Tibial nerve (tissue), 4 donors: ENCODE measurements around the gene RHOD. TPM values are rescaled to one million over a fixed set of nuclear protein-coding genes. Genes with fewer than 3 reads are reported as not detected.

Source experiments
- DNase-seq, 2 donors: peaks; one replicate each; pipeline ENCODE4 v3.0.0-alpha.2; 2019; ENCODE audit warnings: low spot score in 2 of 2
- H3K27ac ChIP-seq, 4 donors: fragments of 200-600 bp; sonication (generic) in 3 of 4; one replicate each; pipeline ENCODE4 v1.5.1; 2017 to 2019; ENCODE audit warnings: mild to moderate bottlenecking in 1 of 4
- H3K27me3 ChIP-seq, 2 donors: fragments of 200-600 bp; sonication (generic) in 1 of 2; one replicate each; pipeline versions ENCODE4 v1.5.1 to v1.6.0; 2017 to 2019
- H3K36me3 ChIP-seq, 3 donors: fragments of 200-600 bp; sonication (generic); one replicate each; pipeline ENCODE4 v1.5.1; 2018 to 2019
- H3K4me1 ChIP-seq, 4 donors: fragments of 200-600 bp; sonication (generic) in 3 of 4; one replicate each; pipeline ENCODE4 v1.5.1; 2017 to 2019
- H3K4me3 ChIP-seq, 4 donors: fragments of 200-600 bp; sonication (generic) in 3 of 4; one replicate each; pipeline ENCODE4 v1.5.1; 2017 to 2019; ENCODE audit warnings: mild to moderate bottlenecking in 1 of 4, moderate library complexity in 1 of 4
- H3K9me3 ChIP-seq, 4 donors: fragments of 200-600 bp; sonication (generic) in 3 of 4; one replicate each; pipeline ENCODE4 v1.5.1; 2017 to 2019
- EP300 ChIP-seq, 2 donors: sonication (generic); formaldehyde crosslinking; IDR thresholded peaks; one replicate each; pipeline ENCODE4 v1.6.1; 2017; ENCODE audit warnings: antibody characterized with exemption in 2 of 2, mild to moderate bottlenecking in 1 of 2
- POLR2A ChIP-seq, 2 donors: fragments of 450-650 bp; IDR thresholded peaks; one replicate each; pipeline ENCODE4 v1.6.1; 2017; ENCODE audit warnings: antibody characterized with exemption in 2 of 2, mild to moderate bottlenecking in 2 of 2, moderate library complexity in 2 of 2
- WGBS, 2 donors: methylation state at CpG; one replicate each; pipeline ENCODE4 v1.1.5; 2018; 5-methylcytosine and 5-hydroxymethylcytosine counted together
- total RNA-seq, 4 donors: library from RNA; depleted of rRNA; stranded (reverse); fragments of >200 nt; gene quantifications; one replicate each; pipeline ENCODE4 v1.1.0, GENCODE V29; 2016
- TF ChIP-seq, protein P1 (sequence below), 5 experiments: fragments of 200-600 bp in 3 of 5; fragments of 450-650 bp in 2 of 5; sonication (generic) in 3 of 5; IDR thresholded peaks; one replicate each; pipeline ENCODE4 v1.5.1; 2016 to 2019; ENCODE audit warnings: antibody characterized with exemption in 5 of 5, mild to moderate bottlenecking in 3 of 5, moderate library complexity in 2 of 5

Gene RHOD
- total RNA-seq, 4 donors from 2014 or later: 15.9 to 30.8 (median 24.4) TPM

DNA sequence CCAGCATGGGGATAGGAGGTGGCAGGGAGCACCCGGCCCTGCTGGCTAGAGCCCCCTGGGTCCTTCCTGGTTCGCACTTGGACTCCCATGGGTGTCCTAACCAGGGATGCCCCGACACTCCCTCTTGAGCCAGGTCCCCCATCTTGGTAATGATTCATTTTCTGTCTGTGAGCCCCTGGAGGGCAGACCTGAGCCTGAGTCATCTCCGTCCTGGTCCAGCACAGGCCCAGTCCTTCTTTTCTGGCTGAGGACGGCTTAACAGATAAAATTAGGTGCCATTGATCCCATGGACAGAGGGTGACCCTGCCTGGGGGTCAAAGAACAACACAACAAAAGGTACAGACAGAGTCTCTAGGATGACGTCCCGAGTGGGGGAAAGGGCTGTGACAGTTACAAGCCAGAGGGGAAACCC is 3.5 kb downstream of the RHOD start:
- peaks cover 0 to 27% (median 16%) of the 10 kb centered on the region in 4 donors for H3K4me1 ChIP-seq
- no peaks in the 10 kb centered on the region for H3K36me3 ChIP-seq
- WGBS, 2 donors: 78 to 85% methylated on average over 7 of the region's 7 CpGs
- no peak overlapping the region for H3K4me3 ChIP-seq
- no peak for DNase-seq
- no peak for TF ChIP-seq EP300 (IDR thresholded peaks at IDR 0.05)
- peaks cover 0 to 10% of the 10 kb centered on the region in 2 donors for H3K27me3 ChIP-seq
- no peak overlapping the region for H3K27ac ChIP-seq
- no peaks in the 10 kb centered on the region for H3K9me3 ChIP-seq

DNA sequence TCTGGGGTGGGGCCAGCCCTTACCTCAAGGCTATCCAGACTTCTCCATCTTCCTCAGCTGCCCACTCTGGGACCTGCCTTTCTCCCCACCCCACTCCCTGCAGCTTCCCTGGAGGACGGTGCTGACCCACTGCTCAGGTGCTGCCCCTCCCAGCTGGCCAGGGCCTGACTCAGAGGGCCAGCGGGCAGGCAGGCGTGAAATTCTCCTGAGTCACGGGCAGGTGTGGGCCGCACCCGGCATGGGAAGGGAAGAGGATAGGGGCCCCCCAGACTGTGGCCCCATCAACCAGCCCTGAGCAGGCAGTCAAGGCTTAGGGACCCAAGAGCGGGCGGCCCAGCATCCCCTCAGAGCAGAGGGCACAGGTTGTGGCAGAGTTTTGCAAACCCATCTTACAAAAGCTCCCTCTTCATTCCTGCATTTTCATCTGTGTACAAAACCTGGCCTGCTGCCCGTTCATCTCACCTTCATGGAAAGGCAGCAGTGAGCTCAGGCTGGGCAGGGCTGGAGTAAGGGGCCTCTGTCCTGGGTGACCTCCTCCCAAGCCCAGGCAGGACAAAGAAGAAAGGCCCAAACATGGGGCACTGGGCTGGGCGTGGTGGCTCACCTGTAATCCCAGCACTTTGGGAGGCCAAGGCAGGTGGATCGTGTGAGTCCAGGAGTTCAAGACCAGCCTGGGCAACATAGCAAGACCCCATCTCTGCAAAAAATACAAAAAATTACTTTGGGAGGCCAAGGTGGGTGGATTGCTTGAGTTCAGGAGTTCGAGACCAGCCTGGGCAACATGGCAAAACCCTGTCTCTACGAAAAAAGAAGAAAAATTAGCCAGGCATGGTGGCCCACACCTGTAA is 6.1 kb downstream of the RHOD start:
- H3K36me3 ChIP-seq: no peaks in the 10 kb centered on the region
- H3K4me1 ChIP-seq: peaks cover 0 to 1% (median under 1%) of the 10 kb centered on the region in 4 donors
- 87% methylated on average over 11 to 13 of the region's 13 CpGs for WGBS, 2 donors
- no peak for TF ChIP-seq POLR2A (IDR thresholded peaks at IDR 0.05)
- TF ChIP-seq EP300 (IDR thresholded peaks at IDR 0.05): no peak
- TF ChIP-seq, protein P1, sequence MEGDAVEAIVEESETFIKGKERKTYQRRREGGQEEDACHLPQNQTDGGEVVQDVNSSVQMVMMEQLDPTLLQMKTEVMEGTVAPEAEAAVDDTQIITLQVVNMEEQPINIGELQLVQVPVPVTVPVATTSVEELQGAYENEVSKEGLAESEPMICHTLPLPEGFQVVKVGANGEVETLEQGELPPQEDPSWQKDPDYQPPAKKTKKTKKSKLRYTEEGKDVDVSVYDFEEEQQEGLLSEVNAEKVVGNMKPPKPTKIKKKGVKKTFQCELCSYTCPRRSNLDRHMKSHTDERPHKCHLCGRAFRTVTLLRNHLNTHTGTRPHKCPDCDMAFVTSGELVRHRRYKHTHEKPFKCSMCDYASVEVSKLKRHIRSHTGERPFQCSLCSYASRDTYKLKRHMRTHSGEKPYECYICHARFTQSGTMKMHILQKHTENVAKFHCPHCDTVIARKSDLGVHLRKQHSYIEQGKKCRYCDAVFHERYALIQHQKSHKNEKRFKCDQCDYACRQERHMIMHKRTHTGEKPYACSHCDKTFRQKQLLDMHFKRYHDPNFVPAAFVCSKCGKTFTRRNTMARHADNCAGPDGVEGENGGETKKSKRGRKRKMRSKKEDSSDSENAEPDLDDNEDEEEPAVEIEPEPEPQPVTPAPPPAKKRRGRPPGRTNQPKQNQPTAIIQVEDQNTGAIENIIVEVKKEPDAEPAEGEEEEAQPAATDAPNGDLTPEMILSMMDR (IDR thresholded peaks at IDR 0.05): no peak
- DNase-seq: no peak
- no peaks in the 10 kb centered on the region for H3K27me3 ChIP-seq
- H3K9me3 ChIP-seq: no peaks in the 10 kb centered on the region
- no peak overlapping the region for H3K4me3 ChIP-seq
- H3K27ac ChIP-seq: no peak overlapping the region

DNA sequence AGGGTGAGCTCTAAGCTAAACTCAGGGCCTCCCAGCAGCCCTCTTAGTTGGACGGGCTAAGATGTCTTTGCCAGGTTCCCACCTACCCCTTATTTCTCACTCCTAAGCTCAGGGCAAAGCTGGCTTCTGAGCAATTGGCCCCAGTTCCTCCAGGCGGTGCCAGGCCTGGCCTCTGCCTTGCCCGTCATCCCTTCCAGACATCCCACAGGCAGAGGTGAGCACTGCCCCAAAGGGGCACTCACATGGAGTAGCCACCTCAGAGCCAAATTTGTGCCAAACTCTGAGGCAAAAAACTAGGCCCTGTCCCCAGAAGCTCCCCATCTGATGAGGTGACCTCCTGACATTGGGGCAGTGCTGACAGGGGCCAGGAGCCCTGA is 9.7 kb downstream of the RHOD start:
- Histone ChIP-seq H3K36me3 (no peaks in the 10 kb centered on the region), H3K27ac (no peak overlapping the region), H3K4me1 (peaks cover 0 to 2% (median 0%) of the 10 kb centered on the region in 4 donors), H3K4me3 (no peak overlapping the region), H3K9me3 (no peaks in the 10 kb centered on the region), H3K27me3 (no peaks in the 10 kb centered on the region)
- no peak for DNase-seq
- WGBS, 2 donors: 95 to 97% methylated on average over 3 of the region's 3 CpGs
- TF ChIP-seq, protein P1 (IDR thresholded peaks at IDR 0.05): no peak
- TF ChIP-seq POLR2A (IDR thresholded peaks at IDR 0.05) (no peak), EP300 (IDR thresholded peaks at IDR 0.05) (no peak)

DNA sequence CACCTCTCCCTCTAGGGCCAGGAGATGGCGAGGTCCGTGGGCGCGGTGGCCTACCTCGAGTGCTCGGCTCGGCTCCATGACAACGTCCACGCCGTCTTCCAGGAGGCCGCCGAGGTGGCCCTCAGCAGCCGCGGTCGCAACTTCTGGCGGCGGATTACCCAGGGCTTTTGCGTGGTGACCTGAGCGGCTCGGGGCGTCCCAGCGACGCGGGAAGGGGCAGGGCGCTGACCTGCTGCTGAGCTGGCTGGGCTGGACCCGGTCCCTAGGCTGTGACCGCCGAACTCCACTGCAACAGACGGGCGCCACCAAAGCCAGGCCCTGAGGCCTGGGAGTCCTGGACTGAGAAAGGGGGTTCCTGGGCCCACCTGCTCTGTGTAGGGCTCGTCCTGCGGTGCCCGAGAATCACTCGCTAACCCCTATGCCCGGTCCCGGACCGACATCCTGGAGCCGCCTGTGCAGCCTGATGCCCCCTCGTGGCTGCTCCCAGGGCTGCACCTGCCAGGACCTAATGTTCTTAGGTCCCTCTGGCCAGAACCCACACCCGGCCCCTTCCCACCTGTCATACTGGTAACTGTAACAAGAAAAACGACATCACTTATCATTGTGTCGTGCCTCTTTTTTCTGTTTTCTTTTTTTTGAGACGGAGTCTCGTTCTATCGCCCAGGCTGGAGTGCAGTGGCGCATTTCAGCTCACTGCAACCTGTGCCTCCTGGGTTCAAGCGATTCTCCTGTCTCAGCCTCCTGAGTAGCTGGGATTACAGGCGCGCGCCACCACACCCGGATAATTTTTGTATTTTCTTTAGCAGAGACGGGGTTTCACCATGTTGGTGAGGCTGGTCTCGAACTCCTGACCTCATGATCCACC is 15.0 kb downstream of the RHOD start:
- peak; percentile 48 to 74 for DNase-seq
- H3K9me3 ChIP-seq: no peaks in the 10 kb centered on the region
- peaks cover 0 to 6% (median 0%) of the 10 kb centered on the region in 4 donors for H3K4me1 ChIP-seq
- H3K4me3 ChIP-seq: peak overlapping the region in 2 of 4 donors; percentile 28 to 40
- TF ChIP-seq, protein P1 (IDR thresholded peaks at IDR 0.05): peak; percentile 76 to 86 (median 82)
- TF ChIP-seq EP300 (IDR thresholded peaks at IDR 0.05) (no peak), POLR2A (IDR thresholded peaks at IDR 0.05) (no peak)
- no peaks in the 10 kb centered on the region for H3K27me3 ChIP-seq
- no peaks in the 10 kb centered on the region for H3K36me3 ChIP-seq
- WGBS, 2 donors: 47 to 49% methylated on average over 35 to 47 of the region's 53 CpGs
- no peak overlapping the region for H3K27ac ChIP-seq

DNA sequence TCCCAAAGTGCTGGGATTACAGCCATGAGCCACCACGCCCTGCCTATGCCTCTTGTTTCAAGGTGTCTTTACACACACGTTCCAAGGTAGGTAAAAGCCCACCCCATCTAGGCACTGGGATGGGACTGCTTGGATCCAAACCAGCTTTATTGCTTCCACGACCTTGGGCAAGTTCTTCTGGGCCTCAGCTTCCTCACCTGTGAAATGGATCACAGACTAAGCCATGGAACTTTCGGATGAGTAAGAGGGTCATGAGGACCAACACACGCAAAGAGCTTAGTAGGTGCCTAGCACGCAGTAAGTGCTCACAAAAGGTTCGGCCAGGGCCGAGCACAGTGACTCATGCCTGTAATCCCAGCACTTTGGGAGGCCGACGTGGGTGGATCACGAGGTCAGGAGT is 15.6 kb downstream of the RHOD start:
- no peak overlapping the region for H3K4me3 ChIP-seq
- 83 to 89% methylated on average over 9 to 11 of the region's 11 CpGs for WGBS, 2 donors
- no peak for DNase-seq

More for the DNA sequence above, 15.6 kb downstream of the RHOD start:
- Histone ChIP-seq H3K36me3 (no peaks in the 10 kb centered on the region), H3K9me3 (no peaks in the 10 kb centered on the region), H3K4me1 (peaks cover 0 to 7% (median 0%) of the 10 kb centered on the region in 4 donors), H3K27me3 (no peaks in the 10 kb centered on the region), H3K27ac (no peak overlapping the region)
- TF ChIP-seq POLR2A (IDR thresholded peaks at IDR 0.05) (no peak), EP300 (IDR thresholded peaks at IDR 0.05) (no peak)
- TF ChIP-seq, protein P1 (IDR thresholded peaks at IDR 0.05): no peak
